CD4-positive, alpha-beta T cell treated with Interleukin-15 for 1 hour (primary cell): ENCODE results near the gene NR2F1-AS1.

ENCODE experiments used
- DNase-seq: peaks from one replicate; pipeline ENCODE4 v3.0.0-alpha.2; 2020

The NR2F1-AS1 gene

GRCh38 chr5:93602241-93603077 lies 21.4 kb upstream of the NR2F1-AS1 start:
- DNase-seq = no peak

- no peak for DNase-seq
Measured at GRCh38 chr5:93601802-93602155, 20.8 kb upstream of the NR2F1-AS1 start.

GRCh38 chr5:93601071-93601801 lies 20.2 kb upstream of the NR2F1-AS1 start:
- no peak for DNase-seq

GRCh38 chr5:93600409-93601070 lies 19.5 kb upstream of the NR2F1-AS1 start:
- DNase-seq = no peak

GRCh38 chr5:93599399-93600120 lies 18.5 kb upstream of the NR2F1-AS1 start:
- DNase-seq = no peak

GRCh38 chr5:93599001-93599379 lies 18.0 kb upstream of the NR2F1-AS1 start:
- DNase-seq = no peak

GRCh38 chr5:93598091-93599000 lies 17.3 kb upstream of the NR2F1-AS1 start:
- no peak for DNase-seq

- no peak for DNase-seq
Measured at GRCh38 chr5:93596676-93597490, 15.9 kb upstream of the NR2F1-AS1 start.

- no peak for DNase-seq
Measured at GRCh38 chr5:93596310-93596675, 15.3 kb upstream of the NR2F1-AS1 start.

GRCh38 chr5:93595420-93596147 lies 14.6 kb upstream of the NR2F1-AS1 start:
- DNase-seq = no peak

- no peak for DNase-seq
Measured at GRCh38 chr5:93594591-93595419, 13.8 kb upstream of the NR2F1-AS1 start.

- DNase-seq = no peak
Measured at GRCh38 chr5:93593476-93594131, 12.6 kb upstream of the NR2F1-AS1 start.

- DNase-seq = no peak
Measured at GRCh38 chr5:93592883-93593282, 11.9 kb upstream of the NR2F1-AS1 start.

- no peak for DNase-seq
Measured at GRCh38 chr5:93591323-93591945, 10.4 kb upstream of the NR2F1-AS1 start.

- no peak for DNase-seq
Measured at GRCh38 chr5:93590493-93590892, 9.5 kb upstream of the NR2F1-AS1 start.

- no peak for DNase-seq
Measured at GRCh38 chr5:93589829-93590215, 8.8 kb upstream of the NR2F1-AS1 start.

GRCh38 chr5:93589152-93589828 lies 8.3 kb upstream of the NR2F1-AS1 start:
- DNase-seq = no peak
